Calu3 (cell line): ENCODE data around the gene GDE1. TPM values are rescaled to one million over a fixed set of nuclear protein-coding genes. Genes with fewer than 3 reads are reported as not detected.

ENCODE experiments used
- BruUV-seq: library from RNA; stranded (reverse); fragments of 400-500 nt; replicated peaks from 2 replicates; lab custom pipeline; 2021; lab: Mats Ljungman, UMichigan
- CTCF ChIA-PET: fragments of 300-600 bp; sonication (Branson Sonifier 250); formaldehyde crosslinking; loops from one replicate; lab custom pipeline; 2022; ENCODE audit warnings: antibody characterized with exemption; lab: Charles Lee
- DNase-seq: peaks from one replicate; pipeline ENCODE4 v3.0.0; 2022
- H3K27ac Mint-ChIP-seq: one replicate; pipeline ENCODE4 v1.8.0; 2022; ENCODE audit warnings: mixed read lengths; ENCODE audit not compliant: unreplicated experiment
- H3K27me3 Mint-ChIP-seq: one replicate; pipeline ENCODE4 v1.8.0; 2022; ENCODE audit warnings: mixed read lengths; ENCODE audit not compliant: unreplicated experiment
- H3K36me3 Mint-ChIP-seq: one replicate; pipeline ENCODE4 v1.8.0; 2022; ENCODE audit warnings: mild to moderate bottlenecking, moderate library complexity, mixed read lengths; ENCODE audit not compliant: insufficient read depth, unreplicated experiment
- H3K4me1 Mint-ChIP-seq: one replicate; pipeline ENCODE4 v1.8.0; 2022; ENCODE audit warnings: mild to moderate bottlenecking, low read depth, mixed read lengths; ENCODE audit not compliant: unreplicated experiment
- H3K4me3 Mint-ChIP-seq: one replicate; pipeline ENCODE4 v1.8.0; 2022; ENCODE audit warnings: mild to moderate bottlenecking, low read depth, moderate library complexity, mixed read lengths; ENCODE audit not compliant: unreplicated experiment
- H3K9me3 Mint-ChIP-seq: one replicate; pipeline ENCODE4 v1.8.0; 2022; ENCODE audit warnings: low read depth, mixed read lengths; ENCODE audit not compliant: unreplicated experiment
- CTCF ChIP-seq: fragments of 200-600 bp; IDR thresholded peaks from one replicate; pipeline ENCODE4 v1.8.0; 2022; ENCODE audit warnings: antibody characterized with exemption; ENCODE audit not compliant: unreplicated experiment
- intact Hi-C: fragments of 100-400 bp; cut with micrococcal nuclease; formaldehyde crosslinking; loops from one replicate; pipeline ENCODE4 v1.10.0; 2022; ENCODE audit not compliant: unreplicated experiment
- total RNA-seq: library from RNA; stranded (reverse); gene quantifications from 2 replicates; pipeline ENCODE4 v1.2.3, GENCODE V29; 2022

The GDE1 gene
- total RNA-seq, 1 experiment from 2014 or later: 98.2 TPM

GRCh38 chr16:19478505-19478904 is 43.4 kb downstream of the GDE1 start:
- DNase-seq: no peak
- Mint-ChIP-seq H3K36me3 (peaks cover 74% of the 10 kb centered on the region), H3K27me3 (no peaks in the 10 kb centered on the region), H3K9me3 (peaks cover 2% of the 10 kb centered on the region), H3K4me1 (peaks cover 29% of the 10 kb centered on the region), H3K27ac (peak overlapping the region; percentile 34), H3K4me3 (no peak overlapping the region)
- CTCF ChIA-PET: interaction anchor here (0.5 to 1.1 kb wide), 2 partner anchors 16 to 41 kb away, joined by 4 to 6 read pairs; no protein-coding TSS in a partner anchor
- intact Hi-C loops: no loop called here
- no TSS peak for BruUV-seq
- no peak for TF ChIP-seq CTCF

DNA sequence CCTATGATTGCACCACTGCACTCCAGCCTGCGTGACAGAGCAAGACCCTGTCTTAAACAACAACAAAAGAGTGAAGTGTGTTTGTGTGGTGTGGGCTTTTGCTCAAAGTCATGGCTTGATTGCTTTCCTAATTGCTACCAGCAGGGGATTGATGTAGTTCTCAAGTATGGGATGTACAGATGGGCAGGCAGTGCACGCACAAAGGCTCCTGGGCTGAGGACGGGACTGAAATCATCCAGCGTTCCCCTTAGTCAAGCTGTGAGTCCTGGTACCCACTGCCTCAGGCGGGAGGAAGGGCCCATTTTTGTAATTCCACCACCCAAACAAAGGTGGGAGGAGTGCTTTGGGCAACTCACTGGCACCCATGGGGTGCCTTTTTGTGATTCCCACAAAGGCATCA is 47.3 kb downstream of the GDE1 start:
- no peak for TF ChIP-seq CTCF
- H3K27ac Mint-ChIP-seq: no peak overlapping the region

GRCh38 chr16:19472482-19472881 is 49.4 kb downstream of the GDE1 start:
- no peak for TF ChIP-seq CTCF
- DNase-seq: no peak
- Mint-ChIP-seq H3K4me1 (no peaks in the 10 kb centered on the region), H3K9me3 (no peaks in the 10 kb centered on the region), H3K27ac (no peak overlapping the region), H3K27me3 (no peaks in the 10 kb centered on the region), H3K4me3 (no peak overlapping the region), H3K36me3 (peaks cover 88% of the 10 kb centered on the region)
- BruUV-seq: no TSS peak
- CTCF ChIA-PET: interaction anchor here (0.7 kb wide), 2 partner anchors 53 to 81 kb away, joined by 6 to 8 read pairs; no protein-coding TSS in a partner anchor
- intact Hi-C loops: no loop called here

More for the DNA sequence above, 47.3 kb downstream of the GDE1 start:
- Mint-ChIP-seq H3K4me3 (no peak overlapping the region), H3K9me3 (peaks cover 2% of the 10 kb centered on the region), H3K36me3 (peaks cover 86% of the 10 kb centered on the region), H3K4me1 (peaks cover 16% of the 10 kb centered on the region), H3K27me3 (no peaks in the 10 kb centered on the region)
- intact Hi-C loops: no loop called here
- BruUV-seq: no TSS peak
- CTCF ChIA-PET: no interaction called here
- DNase-seq: no peak

GRCh38 chr16:19468300-19468699 is 53.6 kb downstream of the GDE1 start:
- CTCF ChIA-PET: no interaction called here
- BruUV-seq: no TSS peak
- H3K27me3 Mint-ChIP-seq: no peaks in the 10 kb centered on the region
- intact Hi-C loops: no loop called here
- no peak for DNase-seq
- peak overlapping the region; percentile 43 for H3K27ac Mint-ChIP-seq
- TF ChIP-seq CTCF: no peak
- peaks cover 90% of the 10 kb centered on the region for H3K36me3 Mint-ChIP-seq
- no peak overlapping the region for H3K4me3 Mint-ChIP-seq
- no peaks in the 10 kb centered on the region for H3K4me1 Mint-ChIP-seq
- H3K9me3 Mint-ChIP-seq: no peaks in the 10 kb centered on the region
